Measurements from ENCODE around the gene ELP1.

ELP1 gene

DNA sequence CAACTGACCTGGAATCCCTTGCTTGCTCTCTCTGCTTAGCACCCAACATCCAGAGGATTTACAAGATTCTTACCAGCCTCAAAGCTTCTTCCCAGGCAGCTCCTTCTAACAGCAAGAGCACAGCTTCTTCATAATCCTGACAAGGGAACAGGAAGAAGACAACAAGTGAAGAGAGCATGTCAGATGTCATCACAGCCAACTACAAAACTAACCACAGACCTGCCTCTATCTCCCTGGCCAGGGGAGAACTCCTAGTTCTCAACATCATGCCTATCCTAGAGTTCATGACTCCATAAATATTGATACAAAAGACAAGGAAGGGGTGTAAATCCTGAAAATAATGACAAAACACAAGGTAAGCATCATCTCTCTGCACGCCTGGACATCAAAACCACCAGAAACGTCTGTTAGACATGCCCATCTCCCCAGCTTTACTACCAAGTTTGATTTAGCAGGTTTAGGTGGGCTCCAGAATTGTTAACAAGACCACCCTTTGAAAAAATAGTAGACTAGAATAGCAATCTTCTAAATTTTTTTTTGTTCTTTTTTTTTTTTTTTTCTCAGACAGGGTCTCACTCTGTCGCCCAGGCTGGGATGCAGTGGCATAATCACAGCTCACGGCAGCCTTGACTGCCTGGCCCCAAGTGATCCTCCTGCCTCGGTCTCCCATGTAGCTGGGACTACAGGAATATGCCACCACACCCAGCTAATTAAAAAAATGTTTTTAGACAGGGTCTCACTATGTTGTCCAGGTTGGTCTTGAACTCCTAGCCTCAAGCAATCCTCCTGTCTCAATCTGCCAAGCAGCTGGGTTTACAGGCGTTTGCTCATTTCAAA lies 51.7 kb downstream of the ELP1 start:
- no peak for DNase-seq

DNA sequence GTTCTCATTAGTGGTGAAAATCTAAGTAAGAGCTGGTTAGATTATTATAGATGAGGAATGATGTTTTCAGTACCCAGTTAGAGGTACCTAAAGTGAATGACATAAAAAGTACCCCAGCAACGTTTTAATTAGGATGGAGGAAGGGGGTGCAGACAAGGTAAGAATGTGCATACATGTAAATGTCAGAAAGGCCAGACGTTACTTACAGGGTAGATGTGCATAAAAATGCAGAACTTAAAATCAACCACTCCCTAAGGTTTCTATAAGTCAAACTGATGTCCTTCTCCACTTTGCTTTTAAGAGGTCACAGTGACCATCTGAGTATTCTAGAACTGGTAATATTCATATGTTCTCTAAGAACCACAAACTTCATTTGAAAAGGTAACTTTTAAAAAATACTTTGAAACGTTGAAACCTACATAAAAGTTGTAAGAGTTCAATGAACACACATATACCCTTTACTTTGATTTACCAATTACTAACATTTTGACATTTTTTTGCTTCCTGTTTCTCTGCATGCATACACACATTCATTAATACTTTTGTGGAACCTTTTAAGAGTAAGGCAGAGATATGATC lies 53.1 kb downstream of the ELP1 start:
- no peak for DNase-seq

- DNase-seq: no peak
Observed at GRCh38 chr9:108877524-108877923, 56.4 kb downstream of the ELP1 start.

DNA sequence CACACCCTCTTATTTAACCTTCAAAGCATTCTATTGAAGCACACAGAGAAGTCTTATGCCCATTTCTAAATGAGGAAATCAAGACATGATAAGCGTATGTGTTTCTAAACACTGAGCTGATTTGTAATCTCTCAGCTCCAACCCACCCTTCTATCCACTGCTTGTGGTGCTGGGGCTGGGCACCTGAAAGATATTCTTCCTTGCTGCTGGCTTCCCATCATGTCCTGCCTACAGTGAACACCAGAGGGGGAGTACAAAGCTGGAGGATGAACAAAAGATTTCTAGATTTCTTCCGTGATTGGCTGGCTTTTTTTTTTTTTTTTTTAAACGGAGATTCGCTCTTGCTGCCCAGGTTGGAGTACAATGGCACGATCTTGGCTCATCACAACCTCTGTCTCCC lies 57.5 kb downstream of the ELP1 start:
- DNase-seq: no peak

DNA sequence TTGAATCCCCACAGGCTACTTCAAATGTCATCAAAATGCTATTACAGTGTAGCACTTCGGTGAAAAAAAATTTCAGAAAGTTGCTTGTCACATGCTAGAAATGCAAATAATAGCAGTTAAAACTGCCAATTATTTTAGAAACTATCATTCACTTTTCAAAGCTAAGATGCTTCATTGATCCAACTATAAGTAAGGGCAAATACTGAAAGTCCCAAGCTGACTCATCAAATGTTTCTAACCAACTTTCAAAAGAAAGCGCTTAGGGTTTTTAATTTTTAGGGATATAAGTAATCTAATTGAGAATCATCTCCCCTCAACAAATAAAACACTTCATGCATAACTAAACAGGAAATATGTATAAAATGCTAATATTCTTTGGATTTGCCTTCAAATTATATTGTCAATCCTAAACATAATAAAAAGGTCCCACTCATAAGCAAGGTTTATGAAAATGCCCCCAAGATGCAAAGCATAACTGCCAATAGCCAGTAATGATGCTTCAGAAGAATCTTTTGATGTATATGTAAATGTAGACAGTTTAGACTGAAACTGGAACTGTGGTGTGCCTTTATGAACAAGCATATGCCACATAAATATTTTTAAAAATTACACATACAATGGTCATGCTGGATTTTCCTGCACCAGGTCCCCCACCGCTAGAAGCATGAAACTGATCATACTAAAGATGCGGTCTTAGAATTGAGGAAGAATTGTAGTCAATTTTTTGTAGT lies 59.7 kb downstream of the ELP1 start:
- no peak for DNase-seq

DNA sequence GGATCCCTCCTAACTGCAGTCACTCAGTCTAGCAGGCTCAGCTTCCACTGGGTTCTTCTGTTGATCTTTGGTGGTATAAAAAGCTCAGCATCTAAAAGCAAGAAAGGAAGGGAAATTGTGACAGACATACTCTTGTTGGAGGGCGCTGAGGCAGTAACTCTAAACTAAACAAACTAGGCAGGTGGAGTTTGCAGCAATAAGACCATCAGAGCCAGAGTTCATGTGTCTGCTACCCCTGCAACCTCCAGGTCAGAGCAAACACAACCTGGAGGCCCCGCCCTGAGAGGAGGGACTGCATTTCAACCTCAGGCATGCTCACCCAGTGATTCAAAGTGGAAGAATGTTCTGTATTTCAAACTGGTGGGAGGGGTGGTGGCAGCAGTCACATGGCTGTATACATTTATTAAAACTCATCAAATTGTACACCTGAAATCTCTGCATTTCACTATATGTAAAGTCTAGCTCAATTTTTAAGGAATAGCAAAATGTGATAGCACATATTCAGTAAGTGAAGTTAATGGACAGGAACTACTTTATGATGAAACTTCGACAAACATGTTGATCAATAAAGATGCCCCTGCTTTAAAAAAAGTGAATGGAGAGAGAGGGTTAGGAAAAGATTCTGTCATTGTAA lies 64.7 kb downstream of the ELP1 start:
- DNase-seq: no peak

DNA sequence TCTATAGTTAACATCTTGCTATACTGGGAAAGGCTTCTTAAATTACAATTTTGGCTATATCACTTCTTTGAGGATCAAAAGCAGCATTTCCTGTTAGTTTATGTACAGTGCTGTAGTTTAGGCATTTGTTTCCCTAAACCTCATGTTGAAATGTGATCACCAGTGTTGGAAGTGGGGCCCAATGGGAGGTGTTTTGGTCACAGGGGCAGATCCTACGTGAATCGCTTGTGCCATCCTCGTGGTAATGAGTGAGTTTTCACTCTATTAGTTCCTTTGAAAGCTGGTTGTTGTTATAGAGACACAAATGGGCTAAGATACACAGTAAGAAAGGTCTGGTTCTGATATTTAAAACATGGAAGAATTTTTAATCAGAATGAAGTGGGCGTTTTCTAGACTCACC lies 66.1 kb downstream of the ELP1 start:
- DNase-seq: no peak

DNA sequence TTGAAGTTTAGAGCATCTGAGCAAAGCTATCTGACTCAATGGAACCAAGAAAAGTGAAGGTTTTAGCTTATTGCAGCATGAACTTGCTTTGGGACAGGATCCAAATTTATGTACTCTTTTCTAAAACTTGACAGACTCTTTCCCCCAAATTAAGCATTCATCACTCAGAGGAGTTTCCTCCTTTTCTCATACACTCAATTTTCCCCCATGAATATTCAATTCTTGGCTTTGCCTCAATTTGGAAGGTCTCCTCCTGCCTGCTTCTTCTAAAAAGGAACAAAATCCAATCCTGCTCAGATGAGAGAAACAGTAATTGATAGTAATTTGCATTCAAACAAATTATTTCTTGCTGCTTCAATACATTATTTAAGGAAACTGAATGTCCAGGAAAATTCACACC lies 66.8 kb downstream of the ELP1 start:
- DNase-seq: no peak

- DNase-seq: no peak
Observed at GRCh38 chr9:108866001-108866420, 67.9 kb downstream of the ELP1 start.

GRCh38 chr9:108865037-108865436 lies 68.9 kb downstream of the ELP1 start:
- no peak for DNase-seq

DNA sequence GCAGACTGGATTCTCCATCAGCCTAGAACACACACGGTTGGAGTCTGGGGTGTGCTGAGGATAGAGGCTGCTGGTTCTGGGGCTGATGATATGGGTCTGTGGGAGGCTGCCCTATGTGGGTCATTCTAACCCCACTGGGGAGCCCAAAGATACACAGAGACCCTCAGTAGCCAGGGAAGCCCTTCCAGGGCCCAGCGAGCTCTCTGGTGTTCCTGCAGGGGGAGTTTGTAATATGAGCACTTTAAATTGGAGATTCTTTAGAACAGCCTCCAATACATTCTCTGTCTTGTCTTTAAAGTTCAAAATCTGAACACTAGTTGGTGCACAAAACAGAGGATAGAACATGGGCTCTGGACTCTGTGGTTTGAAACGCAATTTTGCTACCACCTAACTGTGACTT lies 69.5 kb downstream of the ELP1 start:
- no peak for DNase-seq

GRCh38 chr9:108863891-108864290 lies 70.0 kb downstream of the ELP1 start:
- DNase-seq: no peak

DNA sequence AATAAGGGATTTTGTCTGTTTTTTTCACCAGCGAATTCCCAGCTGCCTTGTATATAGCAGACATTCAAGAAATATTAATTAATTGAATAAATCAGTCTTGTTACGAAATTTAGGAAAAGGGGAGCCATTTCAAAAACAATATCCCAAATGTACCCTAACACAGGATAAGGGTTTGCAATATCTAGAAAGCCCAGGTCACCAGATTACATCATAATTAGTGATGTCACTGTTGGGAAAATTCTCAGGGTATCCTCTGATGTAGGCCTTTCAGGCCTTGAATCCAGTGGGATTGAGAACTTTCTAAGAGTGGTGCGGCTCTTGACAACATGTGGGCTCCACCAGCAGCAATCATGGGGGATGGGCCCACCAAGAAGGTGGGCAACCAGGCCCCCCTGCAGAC lies 71.9 kb downstream of the ELP1 start, which contains the start of gene ACTL7A:
ACTL7A (plus strand) TSS at position 270 of the 400 bp plus-strand sequence; CDS start at position 327, 57 bp downstream.
- no peak for DNase-seq

GRCh38 chr9:108861464-108861863 lies 72.5 kb downstream of the ELP1 start:
- DNase-seq: no peak

DNA sequence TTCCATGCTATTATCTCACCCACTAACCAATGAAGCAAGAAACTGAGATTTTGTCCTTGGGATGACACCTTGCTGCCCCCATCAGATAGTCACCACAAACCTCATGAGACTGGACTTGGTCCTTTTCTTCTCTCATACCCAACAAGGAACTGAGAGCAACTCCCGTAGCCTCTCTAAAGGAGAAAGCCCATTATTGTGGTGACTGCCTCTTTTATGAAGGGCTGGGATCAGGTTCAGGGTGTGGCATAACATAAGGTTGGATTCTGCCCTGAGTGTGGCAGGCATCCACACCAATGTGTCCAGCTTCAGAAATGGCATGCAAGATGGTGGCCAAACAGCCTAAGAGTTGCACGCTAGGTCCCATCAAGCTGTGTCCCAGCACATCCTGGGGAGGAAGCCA lies 73.2 kb downstream of the ELP1 start:
- no peak for DNase-seq

GRCh38 chr9:108860354-108860753 lies 73.6 kb downstream of the ELP1 start:
- DNase-seq: no peak

DNA sequence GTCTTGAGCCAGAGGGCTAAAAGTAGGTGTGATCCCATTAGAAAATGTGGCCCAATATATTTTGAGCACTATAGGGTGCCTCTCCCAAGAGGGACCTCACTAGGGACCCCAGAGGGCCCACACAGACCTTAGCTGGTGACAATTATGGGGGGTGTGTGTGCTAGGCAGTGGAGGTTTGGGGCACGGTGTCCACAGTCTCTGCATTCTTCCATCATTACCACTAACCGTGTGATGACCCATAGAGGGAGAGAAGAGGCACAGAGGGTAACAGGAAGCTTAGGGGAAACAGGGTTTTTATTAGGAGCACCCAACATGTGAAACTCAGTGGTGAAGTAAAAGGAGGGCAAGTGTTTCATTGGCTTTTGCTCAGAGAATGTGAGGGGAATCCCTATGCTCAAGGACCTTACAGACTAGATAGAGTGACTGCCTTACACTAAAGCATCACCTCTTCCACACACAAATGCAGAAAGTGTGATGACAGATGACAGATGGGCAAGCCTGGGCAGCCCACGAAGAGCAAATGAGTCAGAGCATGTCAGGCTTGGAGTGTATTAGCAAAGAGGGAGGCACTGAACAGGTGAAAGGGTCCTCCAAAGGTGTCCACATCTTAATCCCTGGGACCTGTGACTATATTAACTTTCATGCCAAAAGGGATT lies 74.3 kb downstream of the ELP1 start:
- DNase-seq: no peak

DNA sequence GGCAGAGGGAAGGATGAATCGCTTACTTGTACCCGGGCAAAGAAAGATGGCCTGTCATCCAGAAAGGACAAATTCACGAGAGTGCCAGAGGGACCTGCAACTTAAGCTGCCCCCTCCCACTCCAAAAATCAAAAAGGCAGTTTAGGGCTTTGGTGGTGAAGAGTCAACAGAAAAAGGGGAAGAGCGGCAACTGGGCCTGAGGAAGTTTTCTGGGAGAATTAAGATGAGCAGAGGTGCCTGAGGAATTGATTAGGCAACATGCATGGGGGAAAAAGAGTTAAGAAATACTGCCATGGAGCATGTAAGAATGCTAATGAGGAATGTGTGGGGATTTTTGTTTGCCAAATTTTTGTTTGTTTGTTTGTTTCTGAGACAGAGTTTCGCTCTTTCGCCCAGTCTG lies 76.4 kb downstream of the ELP1 start:
- no peak for DNase-seq

- no peak for DNase-seq
Observed at GRCh38 chr9:108855888-108856287, 78.0 kb downstream of the ELP1 start, which contains the start of gene ACTL7B. ACTL7B (minus strand) TSS chr9:108855986; CDS start chr9:108855930, 56 bp downstream.

DNA sequence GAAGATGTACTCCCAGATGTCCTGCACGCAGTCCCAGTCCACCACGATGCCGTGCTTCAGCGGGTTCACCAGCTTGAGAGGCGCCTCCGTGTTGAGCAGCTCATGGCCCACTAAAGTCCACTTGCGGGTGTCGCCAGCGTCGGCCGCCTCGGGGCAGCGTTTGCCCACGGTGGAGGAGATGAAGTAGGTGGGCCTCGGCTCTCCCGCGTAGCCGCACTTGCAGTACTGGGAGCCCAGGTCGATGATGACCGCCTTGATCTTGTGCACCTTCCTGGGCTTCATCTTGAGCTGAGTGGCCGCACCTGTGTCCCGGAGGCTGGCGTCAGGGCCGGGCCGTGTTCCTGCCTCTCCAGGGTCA lies 78.4 kb downstream of the ELP1 start:
- no peak for DNase-seq

- no peak for DNase-seq
Observed at GRCh38 chr9:108854641-108855528, 79.0 kb downstream of the ELP1 start.

GRCh38 chr9:108854094-108854493 lies 79.8 kb downstream of the ELP1 start:
- no peak for DNase-seq

Measured in CD4-positive, alpha-beta T cell treated with Interferon gamma for 1 hour (primary cell).